H1 (cell line): ENCODE data around the gene CIC. TPM values are rescaled to one million over a fixed set of nuclear protein-coding genes. Genes with fewer than 3 reads are reported as not detected.

Source experiments
- CHD7 ChIP-seq: fragments of 300-600 bp; sonication (generic); IDR thresholded peaks from 2 replicates; pipeline ENCODE4 v1.7.1; 2012; ENCODE audit warnings: low read length, moderate library complexity, mild to moderate bottlenecking, inconsistent platforms; ENCODE audit not compliant: insufficient replicate concordance
- EP300 ChIP-seq, 2 experiments: IDR thresholded peaks; 1 replicate in 1 of 2; 2 replicates in 1 of 2; pipeline ENCODE4 v1.6.1; 2011 to 2012; ENCODE audit warnings: low read depth in 2 of 2, low read length in 2 of 2, mild to moderate bottlenecking in 2 of 2, borderline replicate concordance in 1 of 2, inconsistent platforms in 1 of 2, moderate library complexity in 1 of 2
- SUZ12 ChIP-seq: fragments of 200-600 bp; sonication (generic); IDR thresholded peaks from 2 replicates; pipeline ENCODE4 v1.6.1; 2012; ENCODE audit warnings: mild to moderate bottlenecking, inconsistent platforms, low read length, moderate library complexity, mixed read lengths
- TAF7 ChIP-seq: optimal IDR thresholded peaks from 2 replicates; pipeline ENCODE3; 2011; ENCODE audit warnings: low read depth, mild to moderate bottlenecking, inconsistent platforms, low read length, moderate library complexity, borderline replicate concordance
- polyA plus RNA-seq, 7 experiments: library from polyadenylated mRNA; depleted of rRNA in 3 of 7; stranded (reverse) in 5 of 7; unstranded in 2 of 7; fragments of >200 nt in 5 of 7; fragments of 200-250 nt in 2 of 7; gene quantifications; 1 replicate in 5 of 7; 2 replicates in 1 of 7; 4 replicates in 1 of 7; pipeline versions ENCODE4 v1.2.1 to v1.2.3, GENCODE V29; 2011 to 2013; ENCODE audit warnings: missing spikeins in 2 of 7, mixed read lengths in 2 of 7
- total RNA-seq: library from RNA; stranded (reverse); fragmentation: NEBNext Ultra II Directional; extraction: Animal tissue kit (Norgen Biotek cat#: 25700); gene quantifications from 2 replicates; pipeline ENCODE4 v1.2.1, GENCODE V29; 2021

Gene CIC
- total and polyA plus RNA-seq, 2 of the 8 experiments (the other 6 are each of a cell fraction or from before 2014, with no cell fraction given): 13.2 to 43.6 TPM

- TF ChIP-seq EP300 (IDR thresholded peaks at IDR 0.05; ENCODE audit: borderline replicate concordance in 1 of 2, low read depth in 2 of 2, low read length in 2 of 2) (no peak), TAF7 (no peak), SUZ12 (no peak), CHD7 (no peak)
Observed at GRCh38 chr19:42247640-42248199, 21.3 kb upstream of the CIC start (continued).
